Loucy (cell line): ENCODE results near the gene ZNF23.

Experiments used
- H2AFZ ChIP-seq: fragments of 200-600 bp; sonication (generic); 2 replicates; pipeline ENCODE4 v1.6.0; 2016; ENCODE audit warnings: antibody characterized with exemption, mild to moderate bottlenecking, low read length, moderate library complexity
- H3F3A ChIP-seq: fragments of 200-600 bp; 2 replicates; pipeline ENCODE4 v1.6.0; 2016; ENCODE audit warnings: antibody characterized with exemption, low read depth, mild to moderate bottlenecking
- H3K27me3 ChIP-seq: fragments of 200-600 bp; sonication (generic); 2 replicates; pipeline ENCODE4 v1.6.1; 2014; ENCODE audit warnings: low read length, mild to moderate bottlenecking; ENCODE audit not compliant: insufficient read depth, poor library complexity, severe bottlenecking
- H3K36me3 ChIP-seq: fragments of 200-600 bp; sonication (generic); 2 replicates; pipeline ENCODE4 v1.6.1; 2016; ENCODE audit warnings: low read length; ENCODE audit not compliant: insufficient read depth
- H3K4me1 ChIP-seq: fragments of 200-600 bp; sonication (generic); 2 replicates; pipeline ENCODE4 v1.5.1; 2014; ENCODE audit warnings: low read length, mild to moderate bottlenecking; ENCODE audit not compliant: insufficient read depth, poor library complexity, severe bottlenecking
- H3K4me2 ChIP-seq: fragments of 200-600 bp; sonication (generic); 2 replicates; pipeline ENCODE4 v1.6.0; 2014; ENCODE audit warnings: antibody characterized with exemption, low read length, low read depth, mild to moderate bottlenecking; ENCODE audit not compliant: poor library complexity, severe bottlenecking
- H3K4me3 ChIP-seq: fragments of 200-600 bp; sonication (generic); 2 replicates; pipeline ENCODE4 v1.5.1; 2014; ENCODE audit warnings: low read length, mild to moderate bottlenecking, mixed read lengths; ENCODE audit not compliant: poor library complexity, severe bottlenecking
- H3K79me2 ChIP-seq: fragments of 200-600 bp; sonication (generic); 2 replicates; pipeline ENCODE4 v1.6.1; 2014; ENCODE audit warnings: low read length; ENCODE audit not compliant: insufficient read depth
- H3K9ac ChIP-seq: fragments of 200-600 bp; sonication (generic); 2 replicates; pipeline ENCODE4 v1.6.0; 2014; ENCODE audit warnings: mild to moderate bottlenecking, low read depth, low read length, moderate library complexity; ENCODE audit not compliant: poor library complexity, severe bottlenecking
- H3K9me2 ChIP-seq: fragments of 200-600 bp; sonication (generic); replicated peaks from 2 replicates; pipeline ENCODE4 v1.6.1; 2016; ENCODE audit warnings: low read depth, low read length, mixed read lengths
- H3K9me3 ChIP-seq: fragments of 200-600 bp; sonication (generic); 2 replicates; pipeline ENCODE4 v1.6.1; 2014; ENCODE audit warnings: mild to moderate bottlenecking, antibody characterized with exemption, low read length, low read depth; ENCODE audit not compliant: insufficient read depth
- H4K20me1 ChIP-seq: fragments of 200-600 bp; sonication (generic); 2 replicates; pipeline ENCODE4 v1.6.0; 2014; ENCODE audit warnings: antibody characterized with exemption, low read length, mild to moderate bottlenecking; ENCODE audit not compliant: insufficient read depth, poor library complexity, severe bottlenecking
- CTCF ChIP-seq: fragments of 200-600 bp; sonication (generic); conservative IDR thresholded peaks from 2 replicates; pipeline ENCODE4 v1.5.1; 2014; ENCODE audit warnings: mild to moderate bottlenecking, antibody characterized with exemption, low read length
- EZH2phosphoT487 ChIP-seq: fragments of 200-600 bp; IDR thresholded peaks from 2 replicates; pipeline ENCODE4 v1.6.1; 2018; ENCODE audit warnings: antibody characterized with exemption, mild to moderate bottlenecking, moderate library complexity, borderline replicate concordance

ZNF23 gene

DNA sequence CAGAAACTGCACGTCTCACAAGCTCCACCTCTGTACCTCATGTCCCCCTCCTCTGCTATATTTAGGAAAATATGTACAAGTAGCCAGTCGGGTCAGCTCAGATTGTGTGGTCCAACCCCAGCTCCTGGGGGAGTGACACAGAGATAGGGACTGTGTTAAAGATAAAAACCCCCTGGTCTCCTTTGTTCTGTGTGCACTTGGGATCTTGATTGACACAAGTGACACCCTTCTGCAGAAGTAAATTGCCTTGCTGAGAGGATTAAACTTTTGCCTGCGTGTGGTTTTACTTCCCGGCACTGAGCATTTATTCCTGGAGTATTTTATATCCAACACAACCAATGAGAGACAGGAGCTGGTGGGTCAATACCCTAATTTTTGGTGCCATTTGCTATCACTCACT, 57.7 kb downstream of the ZNF23 start:
- Histone ChIP-seq H2AFZ (no peak overlapping the region), H3K79me2 (no peaks in the 10 kb centered on the region), H3K9ac (no peak overlapping the region), H3K4me2 (no peak overlapping the region), H3K36me3 (no peaks in the 10 kb centered on the region), H3K27me3 (no peaks in the 10 kb centered on the region), H3K4me3 (no peak overlapping the region), H3F3A (no peaks in the 10 kb centered on the region), H3K9me2 (no peaks in the 10 kb centered on the region), H3K9me3 (no peaks in the 10 kb centered on the region), H4K20me1 (no peaks in the 10 kb centered on the region), H3K4me1 (no peaks in the 10 kb centered on the region)
- no peak for TF ChIP-seq CTCF
- TF ChIP-seq EZH2phosphoT487, result no peak

- H4K20me1 ChIP-seq, result no peaks in the 10 kb centered on the region
- H3F3A ChIP-seq, result no peaks in the 10 kb centered on the region
- no peak overlapping the region for H3K4me3 ChIP-seq
- H3K9me3 ChIP-seq, result no peaks in the 10 kb centered on the region
- no peaks in the 10 kb centered on the region for H3K4me1 ChIP-seq
- H3K36me3 ChIP-seq, result no peaks in the 10 kb centered on the region
- H3K27me3 ChIP-seq, result no peaks in the 10 kb centered on the region
- H3K9ac ChIP-seq, result no peak overlapping the region
- no peaks in the 10 kb centered on the region for H3K9me2 ChIP-seq
- H3K79me2 ChIP-seq, result no peaks in the 10 kb centered on the region
- no peak for TF ChIP-seq EZH2phosphoT487
- no peak for TF ChIP-seq CTCF
- H2AFZ ChIP-seq, result no peak overlapping the region
- H3K4me2 ChIP-seq, result no peak overlapping the region
These were observed 59.4 kb downstream of the ZNF23 start for GRCh38 chr16:71402674-71403073.

DNA sequence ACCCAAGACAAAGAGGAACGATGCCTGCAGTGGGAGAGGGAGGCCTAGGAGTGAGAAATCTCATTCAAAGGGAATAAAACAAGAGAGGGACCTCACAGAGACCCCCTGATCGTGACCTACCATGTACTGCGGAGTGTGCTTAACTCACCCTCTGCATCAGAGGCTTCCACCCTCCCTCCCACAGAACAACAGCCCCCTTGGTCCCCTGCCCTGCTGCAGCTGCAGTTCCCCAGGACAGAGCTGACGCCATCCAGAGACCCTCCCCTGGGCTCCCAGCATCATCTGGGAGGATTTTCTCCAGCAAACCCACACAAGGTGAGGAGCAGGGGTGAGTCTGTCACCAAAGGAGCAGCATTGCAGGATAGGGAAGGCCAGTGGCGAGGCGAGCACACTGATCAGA, 60.0 kb downstream of the ZNF23 start:
- Histone ChIP-seq H3F3A (no peaks in the 10 kb centered on the region), H3K79me2 (no peaks in the 10 kb centered on the region), H3K9me3 (no peaks in the 10 kb centered on the region), H4K20me1 (no peaks in the 10 kb centered on the region), H2AFZ (no peak overlapping the region), H3K36me3 (no peaks in the 10 kb centered on the region), H3K27me3 (no peaks in the 10 kb centered on the region), H3K9ac (no peak overlapping the region), H3K4me1 (no peaks in the 10 kb centered on the region), H3K4me2 (no peak overlapping the region), H3K4me3 (no peak overlapping the region), H3K9me2 (no peaks in the 10 kb centered on the region)
- TF ChIP-seq CTCF, result no peak
- TF ChIP-seq EZH2phosphoT487, result no peak
